Activated CD8-positive, alpha-beta memory T cell treated with anti-CD3 and anti-CD28 coated beads for 24 hours (primary cell): ENCODE results near the gene PIK3C2G.

Source experiments
- DNase-seq: peaks from one replicate; pipeline ENCODE4 v3.0.0-alpha.2; 2020

Gene PIK3C2G

GRCh38 chr12:18570543-18570942 is 309.2 kb downstream of the PIK3C2G start:
- no peak for DNase-seq

GRCh38 chr12:18576104-18576626 is 314.8 kb downstream of the PIK3C2G start:
- DNase-seq = no peak

DNA sequence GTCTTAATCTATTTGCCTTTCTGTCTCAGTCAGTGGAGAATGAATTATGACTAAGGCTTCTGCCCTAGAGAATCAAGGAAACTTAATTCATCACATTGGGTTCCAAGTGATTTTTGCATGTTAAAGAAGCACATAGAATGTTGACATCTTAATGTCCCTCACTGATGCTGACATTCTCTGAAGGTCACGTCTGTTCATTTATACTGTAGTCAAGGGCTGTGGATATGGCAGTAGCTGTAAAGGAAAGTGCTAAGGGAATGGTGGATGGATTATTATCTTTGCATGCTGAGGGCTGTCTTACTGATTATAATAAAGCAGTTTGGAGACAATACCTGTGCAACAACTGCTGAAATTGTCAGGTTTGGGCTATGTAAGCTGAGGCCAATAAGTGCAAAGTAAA is 315.3 kb downstream of the PIK3C2G start:
- no peak for DNase-seq

GRCh38 chr12:18578191-18578590 is 316.9 kb downstream of the PIK3C2G start:
- DNase-seq = no peak

DNA sequence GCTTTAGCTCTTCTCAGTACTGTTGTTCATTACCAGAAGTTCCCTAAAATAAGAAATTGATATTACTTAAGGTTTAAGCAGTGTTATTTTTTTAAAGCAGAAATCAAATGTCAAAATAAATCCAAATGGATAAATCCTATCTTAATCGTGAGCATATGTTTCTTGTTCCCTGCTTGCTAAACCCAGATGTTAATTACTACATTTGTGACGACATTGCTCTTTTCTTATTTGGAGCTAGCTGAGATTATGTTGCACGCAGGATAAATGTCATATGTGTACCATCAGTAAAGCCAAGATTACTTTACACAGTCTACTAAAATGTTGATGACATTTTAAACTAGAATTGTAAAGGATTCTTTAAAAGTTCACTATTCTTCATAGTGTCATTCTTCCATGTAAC is 319.0 kb downstream of the PIK3C2G start:
- DNase-seq = no peak

DNA sequence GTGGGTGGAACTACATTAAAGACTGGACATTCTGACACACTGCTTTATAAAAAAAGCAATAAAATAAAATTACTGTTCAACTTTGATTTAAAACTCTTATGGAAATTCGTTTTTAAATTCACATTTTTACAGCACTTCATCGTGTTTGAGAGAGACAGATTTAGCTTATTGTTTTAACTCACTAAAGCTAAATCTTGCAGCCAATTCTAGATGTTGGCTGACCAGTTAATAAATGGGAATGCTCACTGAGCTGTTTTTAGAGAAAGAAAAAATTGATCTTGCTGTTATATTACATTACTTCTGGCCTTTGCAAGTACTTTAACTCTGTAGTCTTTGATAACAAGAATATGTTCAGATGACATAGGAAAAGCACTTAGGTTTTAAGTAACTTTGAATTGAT is 319.4 kb downstream of the PIK3C2G start:
- DNase-seq = no peak

DNA sequence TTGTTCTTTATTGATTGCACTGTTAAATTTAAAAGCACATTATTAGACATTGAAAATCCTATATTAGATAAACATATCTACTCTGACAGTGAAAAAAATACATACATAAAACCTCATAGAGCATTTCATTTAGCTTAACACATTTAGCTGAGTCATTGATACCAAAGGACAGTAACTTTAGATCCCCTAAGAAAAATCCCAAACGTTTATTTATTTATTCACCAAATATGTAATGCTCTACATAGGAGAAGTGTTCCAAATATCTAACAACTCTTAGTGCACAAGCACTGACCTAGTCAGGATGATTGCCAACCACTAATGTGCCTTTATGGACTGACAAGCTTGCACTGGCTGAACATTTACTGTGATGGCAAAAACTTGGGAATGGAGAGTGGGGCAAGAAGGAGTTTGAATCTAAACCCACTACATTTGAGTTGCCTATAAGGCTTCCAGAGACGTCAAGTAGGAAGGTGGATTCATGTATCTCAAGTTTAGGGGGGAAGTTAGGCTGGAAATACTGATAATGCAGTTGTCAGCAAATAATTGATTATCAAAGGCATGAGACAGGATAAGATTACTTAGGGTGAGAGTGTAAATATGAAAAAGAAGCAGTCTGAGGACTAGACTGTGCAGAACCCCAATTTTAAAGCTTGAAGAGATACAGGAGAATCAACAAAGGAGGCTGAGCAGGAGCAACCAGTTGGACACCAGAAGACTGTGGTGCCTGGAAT is 320.1 kb downstream of the PIK3C2G start:
- no peak for DNase-seq

DNA sequence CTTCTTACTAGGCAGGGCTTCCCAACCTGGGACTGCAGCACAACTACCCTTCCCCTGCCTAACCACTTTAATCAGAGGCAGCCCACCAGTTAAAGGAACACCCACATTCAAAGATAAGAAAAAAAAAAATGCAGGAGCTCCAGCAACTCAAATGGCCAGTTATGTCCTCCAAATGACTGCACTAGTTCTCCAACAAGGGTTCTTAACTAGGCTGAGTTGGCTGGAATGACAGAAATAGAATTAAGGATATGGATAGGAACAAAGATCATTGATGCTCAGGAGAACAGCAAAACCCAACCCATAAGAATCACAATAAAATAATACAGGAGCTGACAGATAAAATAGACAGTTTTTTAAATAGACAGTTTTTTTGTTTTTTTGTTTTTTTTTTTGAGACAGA is 322.3 kb downstream of the PIK3C2G start:
- DNase-seq = no peak

DNA sequence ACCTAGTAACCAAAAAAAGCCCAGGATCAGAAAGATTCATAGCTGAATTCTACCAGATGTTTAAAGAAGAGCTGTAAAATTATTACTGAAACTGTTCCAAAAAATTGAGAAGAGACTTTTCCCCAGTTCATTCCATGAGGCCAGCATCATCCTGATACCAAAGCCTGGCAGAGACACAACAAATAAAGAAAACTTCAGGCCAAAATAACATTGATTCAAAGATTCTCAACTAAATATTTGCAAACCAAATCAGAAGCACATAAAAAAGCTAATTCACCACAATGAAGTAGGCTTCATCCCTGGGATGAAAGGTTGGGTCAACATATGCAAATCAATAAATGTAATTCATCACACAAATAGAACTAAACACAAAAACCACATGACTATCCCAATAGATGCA is 325.3 kb downstream of the PIK3C2G start:
- DNase-seq = no peak

- no peak for DNase-seq
Observed at GRCh38 chr12:18589316-18589715, 328.0 kb downstream of the PIK3C2G start.

DNA sequence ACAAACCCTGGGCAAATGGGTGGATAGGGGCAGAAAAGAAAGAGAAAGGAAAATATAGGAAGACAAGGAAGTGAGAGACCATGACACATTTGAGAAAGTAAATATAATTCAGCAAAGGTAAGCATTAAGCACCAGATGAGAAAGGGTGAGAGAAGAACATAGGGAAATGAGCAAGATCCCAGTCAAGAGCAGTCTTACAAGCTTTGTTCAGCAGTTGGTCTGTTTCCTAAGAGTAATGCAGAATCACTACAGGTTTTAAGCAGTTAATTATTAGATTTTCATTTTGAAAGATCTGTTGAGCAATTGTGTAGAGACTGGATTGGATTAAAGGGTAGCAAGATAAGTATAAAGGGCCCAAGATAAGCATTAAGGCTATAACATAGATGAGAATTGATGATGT is 330.2 kb downstream of the PIK3C2G start:
- no peak for DNase-seq

DNA sequence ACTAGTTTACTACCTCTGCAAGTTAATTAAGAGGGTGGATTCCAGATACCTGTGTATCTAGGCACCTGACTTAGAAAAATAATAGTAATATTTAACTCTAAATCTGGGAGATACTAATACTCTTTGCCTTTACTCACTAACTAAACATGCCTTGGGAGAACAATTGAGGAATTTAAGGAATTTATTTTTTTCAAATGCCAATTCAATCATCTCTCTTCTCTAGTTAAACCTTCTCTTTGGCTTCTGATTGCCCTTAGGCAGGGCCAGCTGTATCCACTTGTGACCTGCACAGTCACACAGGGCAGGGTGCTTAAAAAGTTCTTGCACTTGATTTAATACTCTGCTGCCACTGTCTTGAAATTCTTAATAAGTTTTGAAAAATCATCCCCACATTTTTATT is 334.1 kb downstream of the PIK3C2G start:
- no peak for DNase-seq

DNA sequence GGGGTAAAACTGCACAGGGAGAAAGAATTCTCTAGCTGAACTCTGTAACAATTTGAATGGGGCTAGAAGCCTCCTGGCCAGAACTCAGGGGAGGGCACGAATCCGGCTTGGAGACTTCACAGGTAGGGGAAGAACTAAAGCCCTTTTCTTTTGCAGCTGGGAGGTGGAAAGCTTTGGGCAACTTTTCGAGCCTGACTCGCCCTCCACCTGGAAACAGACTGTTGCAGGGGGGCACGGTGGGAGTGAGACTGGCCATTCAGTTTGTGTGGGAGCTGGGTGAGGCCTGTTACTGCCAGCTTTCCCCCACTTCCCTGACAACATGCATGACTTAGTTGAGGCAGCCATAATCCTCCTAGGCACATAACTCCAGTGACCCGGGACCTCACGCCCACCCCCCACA is 340.6 kb downstream of the PIK3C2G start:
- no peak for DNase-seq

DNA sequence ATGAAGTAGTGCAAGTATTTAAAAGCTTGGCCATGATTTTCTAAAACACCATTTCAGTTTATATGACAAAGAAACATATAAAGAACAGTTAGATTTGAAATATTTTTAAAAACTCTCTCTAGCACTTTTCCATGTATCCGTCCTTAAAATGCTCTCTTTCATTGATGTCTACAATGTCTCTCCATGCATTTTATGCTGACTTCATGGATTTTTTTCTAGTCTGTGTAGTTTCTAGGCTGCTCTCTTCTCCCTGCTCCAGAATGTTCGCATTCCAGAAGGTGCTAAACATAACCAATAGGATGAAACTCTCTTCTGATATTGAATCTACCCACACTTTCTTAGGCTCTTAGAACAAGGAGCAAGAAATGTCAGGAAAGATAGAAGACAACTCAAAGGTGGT is 351.7 kb downstream of the PIK3C2G start:
- DNase-seq = no peak

- no peak for DNase-seq
Observed at GRCh38 chr12:18620986-18621385, 359.7 kb downstream of the PIK3C2G start.

- DNase-seq = no peak
Observed at GRCh38 chr12:18629445-18629844, 368.1 kb downstream of the PIK3C2G start.

- no peak for DNase-seq
Observed at GRCh38 chr12:18629916-18630315, 368.6 kb downstream of the PIK3C2G start.

- no peak for DNase-seq
Observed at GRCh38 chr12:18631339-18631738, 370.0 kb downstream of the PIK3C2G start.

- no peak for DNase-seq
Observed at GRCh38 chr12:18632848-18633247, 371.5 kb downstream of the PIK3C2G start.

DNA sequence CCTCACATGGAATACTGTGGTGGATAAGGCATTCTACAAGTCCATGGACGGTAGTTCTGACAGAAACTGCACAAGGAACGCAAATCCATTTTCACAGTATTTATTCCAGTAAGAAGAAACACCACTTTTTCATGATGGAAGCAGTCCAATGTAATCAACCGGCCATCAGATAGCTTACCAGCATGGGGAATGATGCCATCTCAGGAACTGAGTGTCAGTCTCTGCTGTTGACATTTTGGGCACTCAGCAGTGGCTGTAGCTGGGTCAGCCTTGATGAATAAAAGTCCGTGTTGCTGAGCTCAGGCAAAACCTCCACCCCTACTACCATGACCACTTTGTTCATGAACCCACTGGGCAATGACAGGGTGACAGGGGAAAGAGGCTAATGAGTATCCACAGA is 373.1 kb downstream of the PIK3C2G start:
- no peak for DNase-seq

- DNase-seq = no peak
Observed at GRCh38 chr12:18640321-18640955, 379.1 kb downstream of the PIK3C2G start.

DNA sequence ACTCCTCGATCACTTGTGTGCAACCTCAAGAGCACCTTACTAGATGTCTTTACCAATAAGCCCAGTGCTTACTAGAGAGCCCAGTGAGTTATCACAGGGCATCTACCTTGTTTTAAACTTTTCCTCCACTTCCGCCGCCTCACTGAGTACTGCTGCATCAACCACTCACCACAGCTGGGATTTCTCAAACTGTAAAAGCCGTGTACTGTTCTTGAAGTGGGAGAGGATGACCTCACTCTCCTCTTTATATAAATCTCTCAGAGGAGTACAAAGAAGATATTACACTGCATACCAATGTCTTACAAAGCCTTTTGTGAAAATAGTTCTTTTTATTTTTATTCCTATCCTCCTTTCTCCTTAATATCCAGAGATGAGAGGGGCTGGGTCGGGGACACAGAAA is 382.4 kb downstream of the PIK3C2G start:
- no peak for DNase-seq

DNA sequence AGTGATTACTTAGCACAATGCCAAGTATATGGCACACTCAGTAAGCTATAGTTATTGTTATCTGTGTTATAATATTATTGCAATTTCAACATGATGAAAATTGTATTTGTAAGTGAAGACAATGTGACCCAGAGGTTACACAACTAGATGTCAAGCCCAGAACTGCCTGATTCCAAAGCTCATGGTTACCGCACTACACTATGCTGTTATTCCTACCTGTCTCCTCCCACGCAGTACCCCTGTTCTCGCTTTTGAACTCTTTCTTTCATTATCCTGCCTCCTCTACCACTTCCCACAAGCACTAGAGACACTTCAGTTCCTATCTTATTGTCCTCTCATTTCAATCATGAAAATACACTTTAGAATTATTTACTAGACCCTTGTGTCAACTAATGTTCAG is 383.2 kb downstream of the PIK3C2G start:
- no peak for DNase-seq

- DNase-seq = no peak
Observed at GRCh38 chr12:18646286-18646890, 385.1 kb downstream of the PIK3C2G start.
